Upper lobe of right lung (tissue), 1 donor: ENCODE measurements around the gene PROX2. TPM values are rescaled to one million over a fixed set of nuclear protein-coding genes. Genes with fewer than 3 reads are reported as not detected.

Source experiments
- ATAC-seq: fragments of 200-7000 bp; cut with Tn5 transposase; one replicate; pipeline ENCODE4 v1.9.1; 2020; ENCODE audit warnings: mild to moderate bottlenecking, moderate library complexity
- DNase-seq: peaks from one replicate; pipeline ENCODE4 v3.0.0-alpha.2; 2020
- H3K27ac ChIP-seq: fragments of 200-600 bp; one replicate; pipeline ENCODE4 v1.8.0; 2022
- H3K27me3 ChIP-seq: fragments of 200-600 bp; one replicate; pipeline ENCODE4 v1.8.0; 2022; ENCODE audit warnings: mild to moderate bottlenecking
- H3K36me3 ChIP-seq: fragments of 200-600 bp; one replicate; pipeline ENCODE4 v1.8.0; 2022
- H3K4me1 ChIP-seq: fragments of 200-600 bp; one replicate; pipeline ENCODE4 v1.8.0; 2022
- H3K4me3 ChIP-seq: fragments of 200-600 bp; one replicate; pipeline ENCODE4 v1.8.0; 2022; ENCODE audit warnings: mild to moderate bottlenecking
- H3K9me3 ChIP-seq: fragments of 200-600 bp; one replicate; pipeline ENCODE4 v1.8.0; 2022
- CTCF ChIP-seq: fragments of 200-600 bp; IDR thresholded peaks from one replicate; pipeline ENCODE4 v1.8.0; 2022; ENCODE audit warnings: antibody characterized with exemption
- intact Hi-C: fragments of 100-400 bp; cut with DNase I; formaldehyde crosslinking; loops from one replicate; pipeline ENCODE4 v1.11.0; 2022
- total RNA-seq: library from RNA; stranded (reverse); fragmentation: NEBNext Ultra II Directional; extraction: Animal tissue kit (Norgen Biotek cat#: 25700); gene quantifications from one replicate; pipeline ENCODE4 v1.2.1, GENCODE V29; 2021
- donor health status: DM: no; HTN: yes; CAD: no; lungs with severe emphysema.

Gene PROX2
- total RNA-seq, 1 donor from 2014 or later, result not detected

GRCh38 chr14:74912801-74913200 lies 36.9 kb upstream of the PROX2 start:
- TF ChIP-seq CTCF, result no peak
- intact Hi-C loops, result loop anchor here (10.0 kb wide), 1 partner anchor 172 kb away; no protein-coding TSS in a partner anchor
- Histone ChIP-seq H3K27me3 (no peaks in the 10 kb centered on the region), H3K36me3 (no peaks in the 10 kb centered on the region), H3K4me3 (no peak overlapping the region), H3K9me3 (no peaks in the 10 kb centered on the region), H3K27ac (no peak overlapping the region), H3K4me1 (peaks cover 12% of the 10 kb centered on the region)
- ATAC-seq (no peak), DNase-seq (no peak)

- no peaks in the 10 kb centered on the region for H3K27me3 ChIP-seq
- H3K4me1 ChIP-seq, result peaks cover 19% of the 10 kb centered on the region
- H3K36me3 ChIP-seq, result no peaks in the 10 kb centered on the region
- DNase-seq, result no peak
- no peak for TF ChIP-seq CTCF
- no peaks in the 10 kb centered on the region for H3K9me3 ChIP-seq
- no peak for ATAC-seq
- H3K4me3 ChIP-seq, result no peak overlapping the region
- intact Hi-C loops, result loop anchor here (10.0 kb wide), 1 partner anchor 173 kb away; no protein-coding TSS in a partner anchor
- H3K27ac ChIP-seq, result no peak overlapping the region
Observed at GRCh38 chr14:74912111-74912510, 36.2 kb upstream of the PROX2 start.

- Histone ChIP-seq H3K27me3 (no peaks in the 10 kb centered on the region), H3K27ac (no peak overlapping the region), H3K36me3 (peaks cover 1% of the 10 kb centered on the region), H3K4me1 (peaks cover 20% of the 10 kb centered on the region), H3K4me3 (no peak overlapping the region), H3K9me3 (no peaks in the 10 kb centered on the region)
- no peak for DNase-seq
- ATAC-seq, result no peak
- no peak for TF ChIP-seq CTCF
- intact Hi-C loops, result loop anchor here (10.0 kb wide), 1 partner anchor 173 kb away; no protein-coding TSS in a partner anchor
Observed at GRCh38 chr14:74911704-74912103, 35.8 kb upstream of the PROX2 start.

- Histone ChIP-seq H3K36me3 (peaks cover 5% of the 10 kb centered on the region), H3K27ac (no peak overlapping the region), H3K27me3 (no peaks in the 10 kb centered on the region), H3K4me1 (peaks cover 20% of the 10 kb centered on the region), H3K4me3 (no peak overlapping the region), H3K9me3 (no peaks in the 10 kb centered on the region)
- DNase-seq, result no peak
- ATAC-seq, result no peak
- intact Hi-C loops, result loop anchor here (10.0 kb wide), 1 partner anchor 174 kb away; no protein-coding TSS in a partner anchor
- no peak for TF ChIP-seq CTCF
Observed at GRCh38 chr14:74911221-74911620, 35.3 kb upstream of the PROX2 start.

DNA sequence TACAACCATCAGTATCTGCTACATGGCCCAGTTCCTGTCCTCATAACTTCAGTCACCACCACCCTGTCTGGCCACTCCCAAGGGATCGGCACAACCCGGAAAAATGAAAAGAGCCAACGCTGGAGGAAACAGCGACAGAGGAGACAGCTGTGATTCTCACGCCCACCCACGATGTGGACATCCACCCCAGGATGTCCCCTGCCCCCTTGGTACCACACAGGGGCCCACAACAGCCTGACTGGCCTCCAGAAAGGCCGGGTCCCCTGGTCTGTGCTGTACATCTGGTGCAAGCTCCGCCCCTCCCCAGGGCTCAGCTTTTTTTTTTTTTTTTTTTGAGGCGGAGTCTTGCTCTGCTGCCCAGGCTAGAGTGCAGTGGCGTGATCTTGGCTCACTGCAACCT lies 34.6 kb upstream of the PROX2 start:
- H3K27ac ChIP-seq, result no peak overlapping the region
- no peak for DNase-seq
- TF ChIP-seq CTCF, result no peak
- H3K27me3 ChIP-seq, result no peaks in the 10 kb centered on the region
- no peak for ATAC-seq
- no peak overlapping the region for H3K4me3 ChIP-seq
- peaks cover 20% of the 10 kb centered on the region for H3K4me1 ChIP-seq
- H3K9me3 ChIP-seq, result no peaks in the 10 kb centered on the region
- H3K36me3 ChIP-seq, result peaks cover 5% of the 10 kb centered on the region
- intact Hi-C loops, result loop anchor here (10.0 kb wide), 1 partner anchor 174 kb away; no protein-coding TSS in a partner anchor

DNA sequence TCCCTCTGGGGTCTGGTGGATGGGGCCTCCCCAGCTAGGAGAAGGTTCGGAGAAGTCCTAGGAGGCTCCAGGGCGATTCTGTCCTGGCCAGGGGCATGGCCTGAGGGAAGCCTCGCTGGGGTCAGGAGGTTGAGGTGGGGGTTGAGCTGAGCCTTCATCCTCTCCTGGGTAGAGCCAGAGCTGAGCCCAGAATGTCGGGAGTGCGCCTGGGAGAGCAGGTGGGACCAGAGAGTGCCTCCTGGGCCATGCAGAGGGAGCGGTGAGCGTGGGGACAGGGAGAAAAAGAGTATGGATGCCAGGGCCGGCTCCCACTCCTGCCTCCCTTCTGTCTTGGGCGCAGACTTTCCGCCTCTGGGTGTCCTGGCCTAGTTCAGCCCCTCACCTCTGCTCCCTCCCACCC lies 34.0 kb upstream of the PROX2 start:
- DNase-seq, result no peak
- H3K27me3 ChIP-seq, result no peaks in the 10 kb centered on the region
- no peak overlapping the region for H3K27ac ChIP-seq
- H3K4me3 ChIP-seq, result no peak overlapping the region
- peaks cover 20% of the 10 kb centered on the region for H3K4me1 ChIP-seq
- ATAC-seq, result no peak
- intact Hi-C loops, result loop anchor here (10.0 kb wide), 1 partner anchor 175 kb away; no protein-coding TSS in a partner anchor
- H3K9me3 ChIP-seq, result no peaks in the 10 kb centered on the region
- peaks cover 5% of the 10 kb centered on the region for H3K36me3 ChIP-seq
- no peak for TF ChIP-seq CTCF
